Fibroblast of lung (primary cell): ENCODE data around the gene SEC14L5. TPM values are rescaled to one million over a fixed set of nuclear protein-coding genes. Genes with fewer than 3 reads are reported as not detected.

Source experiments
- DNase-seq, 2 donors: peaks; one replicate each; pipeline versions ENCODE4 v3.0.0 to v3.0.0-alpha.2; 2010; ENCODE audit warnings: low read depth in 2 of 2
- H2AFZ ChIP-seq: 2 replicates; pipeline ENCODE4 v1.5.1; 2012; ENCODE audit warnings: low read length, control low read depth, inconsistent platforms
- H3K27ac ChIP-seq: 2 replicates; pipeline ENCODE4 v1.5.1; 2011; ENCODE audit warnings: low read length, control low read depth; ENCODE audit not compliant: insufficient read depth
- H3K27me3 ChIP-seq: 2 replicates; pipeline ENCODE4 v1.5.1; 2011; ENCODE audit warnings: mild to moderate bottlenecking, low read length; ENCODE audit not compliant: control insufficient read depth, insufficient read depth
- H3K36me3 ChIP-seq: 2 replicates; pipeline ENCODE4 v1.5.1; 2011; ENCODE audit warnings: low read length; ENCODE audit not compliant: control insufficient read depth, insufficient read depth
- H3K4me1 ChIP-seq: 2 replicates; pipeline ENCODE4 v1.5.1; 2011; ENCODE audit warnings: low read length; ENCODE audit not compliant: control insufficient read depth, insufficient read depth; ENCODE audit errors: extremely low read depth
- H3K4me2 ChIP-seq: 2 replicates; pipeline ENCODE4 v1.5.1; 2011; ENCODE audit warnings: low read length, control low read depth; ENCODE audit not compliant: insufficient read depth; ENCODE audit errors: extremely low read depth
- H3K4me3 ChIP-seq, 4 experiments: fragments of 200-600 bp in 1 of 4; sonication (generic) in 1 of 4; replicated peaks in 1 of 4; 2 replicates each; pipeline ENCODE4 v1.5.1; 2011 to 2016; ENCODE audit warnings: low read length in 4 of 4, low read depth in 3 of 4, mild to moderate bottlenecking in 3 of 4, control low read depth in 2 of 4, inconsistent platforms in 1 of 4, mixed read lengths in 1 of 4; ENCODE audit not compliant: insufficient read depth in 1 of 4; ENCODE audit errors: control extremely low read depth in 1 of 4
- H3K79me2 ChIP-seq: 2 replicates; pipeline ENCODE4 v1.5.1; 2012; ENCODE audit warnings: mild to moderate bottlenecking, low read length, inconsistent platforms; ENCODE audit not compliant: control insufficient read depth, insufficient read depth
- H3K9ac ChIP-seq: 2 replicates; pipeline ENCODE4 v1.5.1; 2011; ENCODE audit warnings: mild to moderate bottlenecking, low read length, control low read depth; ENCODE audit not compliant: insufficient read depth
- H3K9me3 ChIP-seq: 2 replicates; pipeline ENCODE4 v1.5.1; 2012; ENCODE audit warnings: low read depth, low read length; ENCODE audit not compliant: control insufficient read depth, insufficient read depth
- H4K20me1 ChIP-seq: 2 replicates; pipeline ENCODE4 v1.5.1; 2011; ENCODE audit warnings: low read length; ENCODE audit not compliant: control insufficient read depth, insufficient read depth; ENCODE audit errors: extremely low read depth
- CTCF ChIP-seq, 2 donors: IDR thresholded peaks in 1 of 2; conservative IDR thresholded peaks in 1 of 2; 1 replicate in 1 of 2; 2 replicates in 1 of 2; pipeline ENCODE4 v1.5.1; 2011 to 2012; ENCODE audit warnings: low read length in 2 of 2, control low read depth in 1 of 2, inconsistent platforms in 1 of 2, low read depth in 1 of 2, mild to moderate bottlenecking in 1 of 2
- EZH2 ChIP-seq: IDR thresholded peaks from 2 replicates; pipeline ENCODE4 v1.5.1; 2012; ENCODE audit warnings: low read length, control low read depth, mild to moderate bottlenecking; ENCODE audit errors: missing control alignments
- polyA plus RNA-seq, 2 donors: library from polyadenylated mRNA; depleted of rRNA in 1 of 2; stranded (reverse) in 1 of 2; unstranded in 1 of 2; fragments of >200 nt; gene quantifications; 2 replicates each; pipeline ENCODE4 v1.2.1, GENCODE V29; 2011 to 2012; ENCODE audit warnings: missing spikeins in 1 of 2
- total RNA-seq: library from RNA; depleted of rRNA; stranded (reverse); fragments of >200 nt; gene quantifications from 2 replicates; pipeline ENCODE4 v1.2.1, GENCODE V29; 2014

SEC14L5 gene
- total and polyA plus RNA-seq, 2 donors (not counting 1 experiment from before 2014, with no cell fraction given) = 0.05 to 0.99 TPM

DNA sequence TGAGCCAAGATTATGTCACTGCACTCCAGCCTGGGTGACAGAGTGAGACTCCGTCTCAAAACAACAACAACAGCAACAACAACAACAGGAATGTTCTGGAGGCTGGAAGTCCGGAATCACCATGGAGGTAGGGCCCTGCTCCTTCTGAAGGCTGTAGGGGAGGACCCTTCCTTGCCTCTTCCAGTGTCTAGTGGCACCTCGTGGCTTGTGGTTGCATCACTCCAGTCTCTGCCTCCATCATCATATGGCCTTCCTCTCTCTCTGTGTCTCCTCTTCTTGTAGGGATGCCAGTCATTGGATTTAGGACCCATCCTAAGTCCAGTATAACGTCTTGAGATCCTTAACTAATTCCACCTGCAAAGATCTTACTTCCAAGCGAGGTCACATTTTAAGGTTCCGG, 61.6 kb downstream of the SEC14L5 start:
- H3K27me3 ChIP-seq = no peaks in the 10 kb centered on the region
- H3K27ac ChIP-seq = no peak overlapping the region
- H3K4me1 ChIP-seq = no peaks in the 10 kb centered on the region
- no peak overlapping the region for H2AFZ ChIP-seq
- no peaks in the 10 kb centered on the region for H3K79me2 ChIP-seq
- H3K4me2 ChIP-seq = no peak overlapping the region
- H4K20me1 ChIP-seq = no peaks in the 10 kb centered on the region
- no peak overlapping the region for H3K9ac ChIP-seq
- TF ChIP-seq EZH2 (no peak), CTCF (conservative IDR thresholded peaks at IDR 0.05 in 1 of 2, IDR thresholded peaks at IDR 0.05 in 1 of 2; ENCODE audit: low read depth in 1 of 2, low read length in 2 of 2) (no peak)
- H3K9me3 ChIP-seq = no peaks in the 10 kb centered on the region
- H3K4me3 ChIP-seq = no peak overlapping the region
- no peak for DNase-seq
- no peaks in the 10 kb centered on the region for H3K36me3 ChIP-seq

- Histone ChIP-seq H3K4me2 (no peak overlapping the region), H2AFZ (no peak overlapping the region), H3K9ac (no peak overlapping the region), H4K20me1 (no peaks in the 10 kb centered on the region), H3K4me3 (no peak overlapping the region), H3K79me2 (no peaks in the 10 kb centered on the region), H3K4me1 (no peaks in the 10 kb centered on the region), H3K36me3 (no peaks in the 10 kb centered on the region), H3K27me3 (no peaks in the 10 kb centered on the region), H3K9me3 (no peaks in the 10 kb centered on the region), H3K27ac (no peak overlapping the region)
- no peak for DNase-seq
- no peak for TF ChIP-seq CTCF (conservative IDR thresholded peaks at IDR 0.05 in 1 of 2, IDR thresholded peaks at IDR 0.05 in 1 of 2; ENCODE audit: low read depth in 1 of 2, low read length in 2 of 2)
- TF ChIP-seq EZH2 = no peak
Measured at GRCh38 chr16:5020551-5020950, 62.4 kb downstream of the SEC14L5 start.

- TF ChIP-seq EZH2 (no peak), CTCF (conservative IDR thresholded peaks at IDR 0.05 in 1 of 2, IDR thresholded peaks at IDR 0.05 in 1 of 2; ENCODE audit: low read depth in 1 of 2, low read length in 2 of 2) (no peak)
- Histone ChIP-seq H3K27me3 (no peaks in the 10 kb centered on the region), H3K27ac (no peak overlapping the region), H3K9me3 (no peaks in the 10 kb centered on the region), H3K36me3 (no peaks in the 10 kb centered on the region), H3K79me2 (no peaks in the 10 kb centered on the region), H3K9ac (no peak overlapping the region), H3K4me2 (no peak overlapping the region), H3K4me3 (no peak overlapping the region), H2AFZ (no peak overlapping the region), H3K4me1 (no peaks in the 10 kb centered on the region), H4K20me1 (no peaks in the 10 kb centered on the region)
- no peak for DNase-seq
Measured at GRCh38 chr16:5022521-5022920, 64.4 kb downstream of the SEC14L5 start.
